ENCODE results near the gene SPOCK1. TPM values are rescaled to one million over a fixed set of nuclear protein-coding genes. Genes with fewer than 3 reads are reported as not detected.

Gene SPOCK1
- total RNA-seq, 2 experiments from 2014 or later: not detected

DNA sequence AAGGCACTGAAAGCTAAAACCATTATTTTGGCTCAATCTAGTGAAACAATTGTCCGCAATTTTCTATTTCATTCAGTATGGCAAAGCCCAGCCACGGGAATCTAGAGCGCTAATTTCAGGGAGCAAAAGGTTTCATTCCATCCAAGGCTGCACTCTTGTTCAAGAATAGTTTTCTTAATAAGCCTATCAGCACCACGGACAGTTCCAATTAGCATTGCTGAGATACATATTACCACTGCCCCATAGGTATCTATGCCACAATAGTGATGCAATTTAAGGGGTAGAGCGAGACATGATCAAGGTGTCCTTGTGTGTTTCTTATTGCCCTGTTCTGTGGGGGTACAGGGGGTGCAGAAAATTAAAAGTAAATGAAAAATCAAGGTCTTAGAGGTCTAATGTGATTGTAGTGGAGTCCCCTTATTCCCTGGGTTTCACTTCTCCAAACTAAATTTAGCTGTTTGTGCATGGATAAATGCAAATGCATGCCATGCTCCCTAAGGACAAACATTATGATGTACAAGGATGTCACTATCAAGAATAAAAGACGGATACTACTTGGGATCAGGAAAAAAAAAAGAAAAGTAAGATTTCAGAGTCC is 45.5 kb downstream of the SPOCK1 start:
- ATAC-seq: no peak
- POLR2A ChIA-PET: no interaction called here
- Mint-ChIP-seq H3K4me1 (ENCODE audit: low read depth) (no peaks in the 10 kb centered on the region), H3K36me3 (ENCODE audit: low read depth) (no peaks in the 10 kb centered on the region), H3K27me3 (no peaks in the 10 kb centered on the region), H3K27ac (no peak overlapping the region), H3K4me3 (no peak overlapping the region), H3K9me3 (no peaks in the 10 kb centered on the region)
- peak; percentile 7 for DNase-seq
- CTCF ChIA-PET: interaction anchor here (1.3 kb wide), 1 partner anchor 24 kb away, joined by 3 read pairs; no protein-coding TSS in a partner anchor
- TF ChIP-seq, protein P1, sequence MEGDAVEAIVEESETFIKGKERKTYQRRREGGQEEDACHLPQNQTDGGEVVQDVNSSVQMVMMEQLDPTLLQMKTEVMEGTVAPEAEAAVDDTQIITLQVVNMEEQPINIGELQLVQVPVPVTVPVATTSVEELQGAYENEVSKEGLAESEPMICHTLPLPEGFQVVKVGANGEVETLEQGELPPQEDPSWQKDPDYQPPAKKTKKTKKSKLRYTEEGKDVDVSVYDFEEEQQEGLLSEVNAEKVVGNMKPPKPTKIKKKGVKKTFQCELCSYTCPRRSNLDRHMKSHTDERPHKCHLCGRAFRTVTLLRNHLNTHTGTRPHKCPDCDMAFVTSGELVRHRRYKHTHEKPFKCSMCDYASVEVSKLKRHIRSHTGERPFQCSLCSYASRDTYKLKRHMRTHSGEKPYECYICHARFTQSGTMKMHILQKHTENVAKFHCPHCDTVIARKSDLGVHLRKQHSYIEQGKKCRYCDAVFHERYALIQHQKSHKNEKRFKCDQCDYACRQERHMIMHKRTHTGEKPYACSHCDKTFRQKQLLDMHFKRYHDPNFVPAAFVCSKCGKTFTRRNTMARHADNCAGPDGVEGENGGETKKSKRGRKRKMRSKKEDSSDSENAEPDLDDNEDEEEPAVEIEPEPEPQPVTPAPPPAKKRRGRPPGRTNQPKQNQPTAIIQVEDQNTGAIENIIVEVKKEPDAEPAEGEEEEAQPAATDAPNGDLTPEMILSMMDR (IDR thresholded peaks at IDR 0.05): no peak
- intact Hi-C loops (cut with micrococcal nuclease): no loop called here

DNA sequence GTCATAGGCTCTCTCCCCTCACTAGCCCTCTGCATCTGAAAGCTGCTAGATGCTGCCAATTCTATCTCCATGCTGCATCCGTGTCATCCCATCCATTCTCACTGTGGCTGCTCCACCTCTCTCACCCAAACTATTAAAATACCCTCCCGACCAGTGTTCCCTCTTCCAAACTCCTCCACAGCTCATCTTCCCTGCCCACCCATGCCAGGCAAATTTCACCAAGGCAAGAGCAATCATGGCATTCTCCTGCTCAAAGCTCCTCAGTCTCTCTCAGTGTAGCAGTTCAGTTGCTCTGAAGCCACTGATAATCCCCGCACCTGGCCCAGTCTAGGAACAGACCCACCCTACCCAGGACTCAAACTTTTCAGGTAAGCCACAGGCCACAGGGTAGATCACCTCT is 48.4 kb downstream of the SPOCK1 start:
- Mint-ChIP-seq H3K27ac (no peak overlapping the region), H3K27me3 (no peaks in the 10 kb centered on the region), H3K9me3 (no peaks in the 10 kb centered on the region), H3K4me3 (no peak overlapping the region), H3K4me1 (ENCODE audit: low read depth) (no peaks in the 10 kb centered on the region), H3K36me3 (ENCODE audit: low read depth) (no peaks in the 10 kb centered on the region)
- TF ChIP-seq, protein P1 (IDR thresholded peaks at IDR 0.05): no peak
- POLR2A ChIA-PET: no interaction called here
- intact Hi-C loops (cut with micrococcal nuclease): no loop called here
- CTCF ChIA-PET: interaction anchor here (1.0 kb wide), 1 partner anchor 36 kb away, joined by 3 read pairs; no protein-coding TSS in a partner anchor
- ATAC-seq: no peak
- DNase-seq: no peak

DNA sequence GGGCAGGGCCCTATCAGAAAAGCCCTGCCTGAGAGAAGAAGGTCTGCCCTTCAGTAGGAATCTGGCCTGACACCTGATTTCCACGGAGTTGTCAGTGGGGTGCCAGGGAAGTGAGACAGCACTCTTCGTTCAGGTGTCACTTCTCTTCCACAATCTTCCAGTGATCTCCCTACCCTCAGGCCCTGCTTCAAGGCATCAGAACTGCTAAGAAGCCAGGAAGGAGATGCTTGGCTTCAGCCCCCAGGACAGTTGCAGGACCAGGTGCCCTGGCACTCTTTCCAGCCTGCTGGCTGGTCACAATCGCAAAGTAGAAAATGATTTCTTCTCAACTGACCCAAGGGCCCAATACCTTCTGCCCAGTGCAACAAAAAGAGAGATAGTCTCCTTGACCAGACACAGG is 50.3 kb downstream of the SPOCK1 start:
- Mint-ChIP-seq H3K4me3 (no peak overlapping the region), H3K36me3 (ENCODE audit: low read depth) (no peaks in the 10 kb centered on the region), H3K9me3 (no peaks in the 10 kb centered on the region), H3K27ac (no peak overlapping the region), H3K4me1 (ENCODE audit: low read depth) (no peaks in the 10 kb centered on the region), H3K27me3 (peaks cover 2% of the 10 kb centered on the region)
- intact Hi-C loops (cut with micrococcal nuclease): no loop called here
- POLR2A ChIA-PET: no interaction called here
- CTCF ChIA-PET: no interaction called here
- no peak for ATAC-seq
- TF ChIP-seq, protein P1 (IDR thresholded peaks at IDR 0.05): no peak
- no peak for DNase-seq

DNA sequence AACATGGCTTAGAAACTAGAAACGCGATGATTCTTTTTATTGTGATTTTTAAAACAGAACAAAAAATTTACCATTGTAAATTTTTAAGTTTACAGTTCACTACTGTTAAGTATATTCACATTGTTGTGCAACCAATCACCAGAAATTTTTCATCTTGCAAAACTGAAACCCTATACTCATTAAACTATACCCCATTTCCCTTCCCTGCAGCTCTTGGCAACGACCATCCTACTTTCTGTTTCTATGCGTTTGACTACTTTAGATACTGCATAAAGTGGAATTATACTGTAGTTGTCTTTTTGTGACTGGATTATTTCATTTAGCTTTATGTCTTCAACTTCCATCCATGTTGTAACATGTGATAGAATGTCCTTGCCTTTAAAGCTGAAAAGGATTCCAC is 52.5 kb downstream of the SPOCK1 start:
- intact Hi-C loops (cut with micrococcal nuclease): no loop called here
- H3K27ac Mint-ChIP-seq: no peak overlapping the region
- peaks cover 8% of the 10 kb centered on the region for H3K27me3 Mint-ChIP-seq
- H3K4me1 Mint-ChIP-seq (ENCODE audit: low read depth): no peaks in the 10 kb centered on the region
- H3K4me3 Mint-ChIP-seq: no peak overlapping the region
- no peak for ATAC-seq
- no peaks in the 10 kb centered on the region for H3K9me3 Mint-ChIP-seq
- ChIA-PET POLR2A (no interaction called here), CTCF (no interaction called here)
- TF ChIP-seq, protein P1 (IDR thresholded peaks at IDR 0.05): no peak
- H3K36me3 Mint-ChIP-seq (ENCODE audit: low read depth): no peaks in the 10 kb centered on the region
- no peak for DNase-seq

DNA sequence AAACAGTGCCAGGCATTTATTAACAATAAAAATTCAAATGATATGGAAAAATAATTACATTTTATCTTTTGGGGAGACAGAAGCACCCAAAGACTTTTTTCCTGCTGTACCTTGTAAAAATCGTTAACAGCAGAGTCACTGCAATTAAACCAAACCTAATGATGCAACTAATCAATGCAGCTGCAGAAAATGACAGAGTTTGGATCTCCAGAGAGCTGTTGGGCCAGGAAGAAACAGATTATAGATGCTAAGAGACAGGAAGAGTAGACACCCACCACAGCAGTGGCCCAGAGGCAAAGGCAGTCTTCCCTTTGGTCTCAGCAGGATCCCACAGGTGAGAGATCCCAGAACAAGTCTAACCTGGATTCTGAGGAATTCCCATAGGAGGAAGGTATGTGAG is 53.0 kb downstream of the SPOCK1 start:
- TF ChIP-seq, protein P1 (IDR thresholded peaks at IDR 0.05): no peak
- CTCF ChIA-PET: no interaction called here
- ATAC-seq (no peak), DNase-seq (no peak)
- POLR2A ChIA-PET: no interaction called here
- Mint-ChIP-seq H3K27ac (no peak overlapping the region), H3K36me3 (ENCODE audit: low read depth) (no peaks in the 10 kb centered on the region), H3K9me3 (no peaks in the 10 kb centered on the region), H3K27me3 (peaks cover 8% of the 10 kb centered on the region), H3K4me1 (ENCODE audit: low read depth) (no peaks in the 10 kb centered on the region), H3K4me3 (no peak overlapping the region)
- intact Hi-C loops (cut with micrococcal nuclease): no loop called here
